Natural killer cell (primary cell): ENCODE results near the gene POMP. TPM values are rescaled to one million over a fixed set of nuclear protein-coding genes. Genes with fewer than 3 reads are reported as not detected.

Experiments
- ATAC-seq, 3 donors: fragments of 150-1000 bp in 2 of 3; fragments of 200-7000 bp in 1 of 3; cut with Tn5 transposase; 1 replicate in 1 of 3; 2 replicates in 2 of 3; pipeline ENCODE4 v1.10.0; 2021; ENCODE audit warnings: mild to moderate bottlenecking in 2 of 3, moderate library complexity in 2 of 3
- DNase-seq, 2 donors: peaks; one replicate each; pipeline versions ENCODE4 v3.0.0 to v3.0.0-alpha.2; 2013 to 2021; ENCODE audit warnings: mixed read lengths in 1 of 2
- H3K27ac ChIP-seq: one replicate; pipeline ENCODE4 v1.5.1; 2013; ENCODE audit warnings: mild to moderate bottlenecking, low read length
- H3K27me3 ChIP-seq: one replicate; pipeline ENCODE4 v1.6.1; 2013; ENCODE audit warnings: low read length; ENCODE audit not compliant: control insufficient read depth, insufficient read depth
- H3K36me3 ChIP-seq: one replicate; pipeline ENCODE4 v1.6.1; 2013; ENCODE audit warnings: low read length; ENCODE audit not compliant: control insufficient read depth, insufficient read depth
- H3K4me1 ChIP-seq: one replicate; pipeline ENCODE4 v1.6.1; 2013; ENCODE audit warnings: low read length; ENCODE audit not compliant: control insufficient read depth, insufficient read depth
- H3K4me3 ChIP-seq: one replicate; pipeline ENCODE4 v1.5.1; 2013; ENCODE audit warnings: low read length
- H3K9me3 ChIP-seq: one replicate; pipeline ENCODE4 v1.6.1; 2013; ENCODE audit warnings: low read length; ENCODE audit not compliant: control insufficient read depth, insufficient read depth
- H3K27ac Mint-ChIP-seq, 2 donors: one replicate each; pipeline ENCODE4 v1.8.0; 2022; ENCODE audit warnings: mild to moderate bottlenecking in 2 of 2, mixed read lengths in 2 of 2, moderate library complexity in 1 of 2
- H3K27me3 Mint-ChIP-seq, 2 donors: one replicate each; pipeline ENCODE4 v1.8.0; 2022; ENCODE audit warnings: low read depth in 2 of 2, mixed read lengths in 2 of 2
- H3K36me3 Mint-ChIP-seq: one replicate; pipeline ENCODE4 v1.8.0; 2022; ENCODE audit warnings: mixed read lengths
- H3K4me1 Mint-ChIP-seq, 2 donors: one replicate each; pipeline ENCODE4 v1.8.0; 2022; ENCODE audit warnings: mixed read lengths in 2 of 2
- H3K4me3 Mint-ChIP-seq: one replicate; pipeline ENCODE4 v1.8.0; 2022; ENCODE audit warnings: mild to moderate bottlenecking, moderate library complexity, mixed read lengths
- H3K9me3 Mint-ChIP-seq, 2 donors: one replicate each; pipeline ENCODE4 v1.8.0; 2022; ENCODE audit warnings: mixed read lengths in 2 of 2
- CTCF ChIP-seq: fragments of 200-600 bp; IDR thresholded peaks from one replicate; pipeline ENCODE4 v1.8.0; 2022; ENCODE audit warnings: antibody characterized with exemption
- WGBS: methylation state at CpG from one replicate; pipeline ENCODE4 v1.1.7; 2013; ENCODE audit warnings: missing lambda C conversion rate; ENCODE audit not compliant: insufficient coverage; 5-methylcytosine and 5-hydroxymethylcytosine counted together
- intact Hi-C: fragments of 100-400 bp; cut with micrococcal nuclease; formaldehyde crosslinking; loops from one replicate; pipeline ENCODE4 v1.14.2; 2022
- total RNA-seq, 4 donors: library from RNA; stranded (reverse); fragments of 120-200 nt in 1 of 4; gene quantifications; one replicate each; pipeline versions ENCODE4 v1.2.3 to v1.2.4, GENCODE V29; 2013 to 2022

The POMP gene, protein sequence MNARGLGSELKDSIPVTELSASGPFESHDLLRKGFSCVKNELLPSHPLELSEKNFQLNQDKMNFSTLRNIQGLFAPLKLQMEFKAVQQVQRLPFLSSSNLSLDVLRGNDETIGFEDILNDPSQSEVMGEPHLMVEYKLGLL
- total RNA-seq = 10 to 100 TPM; 33.0 to 42.2 (median 36.0) TPM
- total RNA-seq (2013) = 46.3 TPM

- H3K36me3 Mint-ChIP-seq = no peaks in the 10 kb centered on the region
- DNase-seq (peak; percentile 91 to 95), ATAC-seq (peak; percentile 85 to 93 (median 91))
- peak within 1 kb of the TSS; percentile 94 for H3K4me3 Mint-ChIP-seq
- under 1% methylated on average over 64 of the region's 64 CpGs for WGBS
- H3K9me3 Mint-ChIP-seq = no peaks in the 10 kb centered on the region
- peaks cover 46 to 70% of the 10 kb centered on the region in 2 donors for H3K4me1 Mint-ChIP-seq
- TF ChIP-seq CTCF = no peak
- Histone ChIP-seq H3K27ac (peak within 1 kb of the TSS; percentile 89), H3K27me3 (no peaks in the 10 kb centered on the region), H3K9me3 (no peaks in the 10 kb centered on the region), H3K36me3 (peaks cover 17% of the 10 kb centered on the region), H3K4me1 (peaks cover 17% of the 10 kb centered on the region), H3K4me3 (peak within 1 kb of the TSS; percentile 82)
- H3K27ac Mint-ChIP-seq = peak within 1 kb of the TSS; percentile 93 to 96
- intact Hi-C loops = loop anchor here (1.0 to 5.0 kb wide), 4 partner anchors 59 to 521 kb away; partner anchors contain the start of genes PAN3 and SLC46A3
- no peaks in the 10 kb centered on the region for H3K27me3 Mint-ChIP-seq
Measured at GRCh38 chr13:28658796-28659620, at the start of gene POMP. Gene POMP (plus strand): TSS chr13:28659130. CDS start chr13:28659185, 55 bp downstream.

DNA sequence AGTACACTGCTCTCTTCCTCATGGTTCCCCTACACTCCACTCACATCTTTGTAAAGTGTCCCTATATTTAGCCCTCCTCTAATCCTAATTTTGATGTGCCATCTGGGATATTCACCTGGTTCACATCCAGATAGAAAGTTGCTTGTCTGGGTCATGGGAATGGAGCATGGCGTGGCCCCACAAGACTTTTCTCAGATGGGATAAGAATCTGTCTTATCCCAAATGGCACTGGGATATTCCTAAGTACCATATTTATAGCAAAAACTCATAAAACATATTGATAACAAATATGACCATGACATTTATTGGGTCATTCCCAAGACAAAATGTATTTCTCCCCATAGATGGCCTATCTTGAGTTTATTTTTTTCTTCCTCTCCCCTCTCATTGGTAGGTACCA, 49.5 kb upstream of the POMP start:
- TF ChIP-seq CTCF = no peak
- ATAC-seq (no peak), DNase-seq (no peak)
- Mint-ChIP-seq H3K4me3 (no peak overlapping the region), H3K36me3 (no peaks in the 10 kb centered on the region), H3K27ac (no peak overlapping the region), H3K4me1 (peaks cover 21 to 28% of the 10 kb centered on the region in 2 donors), H3K27me3 (peaks cover 2 to 4% of the 10 kb centered on the region in 2 donors), H3K9me3 (no peaks in the 10 kb centered on the region)
- 100% methylated on average over 1 of the region's 1 CpG for WGBS
- H3K4me1 ChIP-seq = peaks cover 13% of the 10 kb centered on the region
- H3K36me3 ChIP-seq = no peaks in the 10 kb centered on the region
- H3K27ac ChIP-seq = no peak overlapping the region
- H3K27me3 ChIP-seq = no peaks in the 10 kb centered on the region
- intact Hi-C loops = no loop called here
- H3K4me3 ChIP-seq = no peak overlapping the region
- H3K9me3 ChIP-seq = no peaks in the 10 kb centered on the region

- Histone ChIP-seq H3K9me3 (no peaks in the 10 kb centered on the region), H3K27me3 (no peaks in the 10 kb centered on the region), H3K36me3 (no peaks in the 10 kb centered on the region), H3K4me3 (no peak overlapping the region), H3K4me1 (peaks cover 13% of the 10 kb centered on the region), H3K27ac (no peak overlapping the region)
- Mint-ChIP-seq H3K27me3 (peaks cover 0 to 2% of the 10 kb centered on the region in 2 donors), H3K9me3 (no peaks in the 10 kb centered on the region), H3K4me3 (no peak overlapping the region), H3K4me1 (peaks cover 21 to 28% of the 10 kb centered on the region in 2 donors), H3K27ac (no peak overlapping the region), H3K36me3 (no peaks in the 10 kb centered on the region)
- no peak for TF ChIP-seq CTCF
- WGBS = no CpG with 5 or more reads among the region's 1 CpG
- ATAC-seq (no peak), DNase-seq (no peak)
- intact Hi-C loops = no loop called here
Measured at GRCh38 chr13:28609926-28610325, 49.0 kb upstream of the POMP start.
